NCI-H82 treated with DMSO at 0.1 percent for 48 hours (cell line): Measurements from ENCODE around the gene SSH3.

Experiments
- DNase-seq: peaks from one replicate; lab custom pipeline; 2025; ENCODE audit not compliant: unreplicated experiment; lab: John Stamatoyannopoulos, UW

SSH3 gene

DNA sequence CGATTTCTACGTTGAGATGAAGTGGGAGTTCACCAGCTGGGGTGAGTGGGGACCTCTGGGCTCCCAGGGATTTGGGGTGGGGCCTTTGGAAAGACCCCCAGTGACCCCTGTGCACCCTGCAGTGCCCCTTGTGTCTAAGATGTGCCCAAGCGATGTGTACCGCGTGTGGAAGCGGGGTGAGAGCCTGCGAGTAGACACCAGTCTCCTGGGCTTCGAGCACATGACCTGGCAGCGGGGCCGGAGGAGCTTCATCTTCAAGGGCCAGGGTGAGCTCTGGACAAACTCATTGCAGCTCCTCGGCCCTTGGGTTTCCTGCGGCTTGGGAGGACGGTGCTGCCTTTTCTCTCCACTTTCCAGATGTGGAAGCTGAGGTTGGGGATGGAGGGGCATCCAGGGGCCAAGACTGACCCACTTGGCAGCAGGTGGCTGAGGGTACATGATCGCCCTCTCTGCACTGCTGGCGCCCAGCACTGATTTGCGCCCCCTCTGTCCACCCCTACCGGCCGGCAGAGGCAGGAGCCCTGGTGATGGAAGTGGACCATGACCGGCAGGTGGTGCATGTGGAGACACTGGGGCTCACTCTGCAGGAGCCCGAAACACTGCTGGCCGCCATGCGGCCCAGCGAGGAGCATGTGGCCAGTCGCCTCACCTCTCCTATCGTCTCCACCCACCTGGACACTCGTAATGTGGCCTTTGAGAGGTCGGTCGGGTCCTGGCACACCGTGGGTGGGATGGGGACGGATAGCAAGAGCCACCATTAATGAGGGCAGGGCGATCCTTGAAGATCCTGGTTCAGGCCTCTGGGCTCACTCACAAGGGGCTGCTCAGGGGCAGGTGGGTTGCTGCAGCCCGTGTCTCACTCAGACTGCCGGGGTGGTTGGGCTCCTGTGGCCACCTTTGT lies 11.6 kb upstream of the SSH3 start:
- DNase-seq, result no peak

DNA sequence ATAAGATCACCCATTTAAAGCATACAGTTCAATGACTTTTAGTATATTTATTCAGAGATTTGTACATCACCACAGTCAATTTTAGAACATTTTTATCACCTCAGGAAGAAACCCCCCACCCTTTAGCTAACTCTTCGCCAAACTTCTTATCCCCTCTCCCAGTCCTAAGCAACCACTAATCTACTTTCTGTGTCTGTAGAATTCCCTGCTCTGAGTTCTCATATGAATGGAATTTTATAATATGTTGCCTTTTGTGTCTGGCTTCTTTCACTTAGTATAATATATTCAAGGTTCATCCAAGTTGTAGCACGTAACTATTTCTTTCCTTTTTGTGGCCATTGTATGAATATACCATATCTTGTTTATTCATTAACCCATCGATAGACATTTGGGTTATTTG lies 10.7 kb upstream of the SSH3 start:
- DNase-seq, result no peak

DNA sequence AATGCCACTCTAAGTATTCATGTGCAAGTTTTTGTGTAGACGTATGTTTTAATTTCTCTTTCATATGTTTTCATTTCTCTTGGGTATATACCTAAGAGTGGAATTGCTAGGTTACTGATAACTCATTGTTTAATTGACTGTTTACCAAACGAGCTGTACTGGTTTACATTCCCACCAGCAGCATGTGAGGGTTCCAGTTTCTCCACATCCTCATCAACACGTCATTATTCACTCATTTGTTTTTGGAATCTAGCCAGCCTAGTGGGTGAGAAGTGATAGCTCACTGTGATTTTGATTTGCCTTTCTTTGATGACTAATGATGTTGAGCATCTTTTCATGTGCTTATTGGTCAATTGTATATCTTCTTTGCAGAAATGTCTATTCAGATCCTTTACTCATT lies 10.2 kb upstream of the SSH3 start:
- DNase-seq, result no peak

DNA sequence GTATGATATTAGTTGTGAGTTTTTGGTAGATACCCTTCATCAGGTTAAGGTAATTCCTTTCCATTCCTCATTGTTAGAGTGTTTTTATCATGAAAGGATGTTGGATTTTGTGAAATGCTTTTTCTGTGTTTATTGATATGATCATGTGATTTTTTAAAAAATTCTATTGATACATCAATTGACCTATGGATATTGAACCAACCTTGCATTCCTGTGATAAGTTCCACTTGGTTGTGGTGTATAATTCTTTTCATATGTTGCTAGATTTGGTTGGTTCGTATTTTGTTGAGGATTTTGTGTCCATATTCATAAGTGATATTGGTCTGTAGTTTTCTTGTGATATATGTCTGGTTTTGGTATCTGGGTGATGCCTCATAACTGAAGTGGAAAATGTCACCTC lies 7.5 kb upstream of the SSH3 start:
- DNase-seq, result no peak

DNA sequence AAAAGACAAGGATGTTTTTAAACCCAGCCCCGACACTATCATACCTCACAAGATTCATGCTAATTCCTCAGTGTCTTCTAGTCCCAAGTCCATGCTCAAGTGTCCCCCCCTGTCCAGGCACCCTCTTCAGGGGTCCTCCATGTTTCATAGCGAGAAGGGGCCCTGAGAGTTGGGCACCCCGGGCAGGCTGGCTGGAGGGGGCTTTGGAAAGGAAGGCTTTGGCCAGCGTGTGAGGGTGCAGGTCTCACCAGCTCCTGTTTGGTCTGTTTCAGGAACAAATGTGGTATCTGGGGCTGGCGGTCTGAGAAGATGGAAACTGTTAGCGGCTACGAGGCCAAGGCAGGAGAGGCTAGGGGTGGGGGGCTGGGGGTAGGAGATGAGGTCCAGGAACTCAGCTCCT lies 4.5 kb upstream of the SSH3 start:
- no peak for DNase-seq

DNA sequence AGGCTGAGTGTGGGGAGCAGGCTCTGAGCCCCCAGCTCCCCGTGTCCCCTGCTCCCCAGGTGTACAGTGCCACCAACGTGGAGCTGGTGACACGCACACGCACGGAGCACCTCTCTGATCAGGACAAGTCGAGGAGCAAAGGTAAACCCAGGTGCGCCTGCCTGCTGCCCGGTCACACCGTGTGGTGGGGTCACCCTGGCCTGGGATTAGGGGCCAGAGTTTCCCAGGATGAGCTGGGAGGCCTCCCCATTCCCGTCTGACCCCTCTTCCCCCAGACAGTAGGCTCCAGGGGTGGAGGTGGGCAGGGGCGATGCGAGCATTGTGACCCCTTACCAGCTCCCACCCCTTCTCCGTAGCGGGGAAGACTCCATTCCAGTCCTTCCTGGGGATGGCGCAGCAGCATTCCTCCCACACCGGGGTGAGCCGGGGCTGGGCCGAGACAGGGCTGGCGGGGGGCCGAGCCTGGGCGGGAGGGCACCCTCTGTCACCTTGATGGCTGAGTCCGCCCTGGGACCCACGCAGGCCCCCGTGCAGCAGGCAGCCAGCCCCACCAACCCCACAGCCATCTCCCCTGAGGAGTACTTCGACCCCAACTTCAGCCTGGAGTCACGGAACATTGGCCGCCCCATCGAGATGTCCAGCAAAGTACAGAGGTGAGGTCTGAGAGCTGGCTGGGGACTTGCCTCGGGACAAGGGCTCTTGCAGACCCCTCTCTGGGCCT lies 3.7 kb upstream of the SSH3 start:
- no peak for DNase-seq

DNA sequence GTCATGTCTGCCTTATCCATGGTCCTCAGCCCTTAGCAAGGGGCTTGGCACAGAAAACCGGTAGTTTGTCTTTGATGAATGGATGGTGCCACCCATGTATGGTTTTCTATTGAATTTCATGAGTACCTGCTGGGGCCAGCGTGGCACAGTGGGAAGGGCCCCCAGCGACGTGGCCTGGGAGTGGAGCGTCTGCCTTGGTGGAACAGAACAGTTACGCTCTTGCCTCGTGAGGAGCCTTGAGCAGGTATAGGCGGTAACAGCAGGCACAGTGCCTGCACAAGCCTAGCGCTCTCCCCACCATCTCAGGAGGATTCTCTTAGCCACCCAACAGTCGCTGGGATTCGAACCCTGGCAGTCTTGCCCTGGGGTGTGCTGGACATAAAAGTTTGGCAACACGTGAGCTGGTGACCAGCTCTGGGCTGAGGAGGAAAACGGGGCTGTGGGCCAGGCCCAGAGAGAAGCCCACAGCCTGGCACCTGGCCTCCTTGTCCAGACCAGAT lies 3.0 kb upstream of the SSH3 start:
- DNase-seq, result no peak

DNA sequence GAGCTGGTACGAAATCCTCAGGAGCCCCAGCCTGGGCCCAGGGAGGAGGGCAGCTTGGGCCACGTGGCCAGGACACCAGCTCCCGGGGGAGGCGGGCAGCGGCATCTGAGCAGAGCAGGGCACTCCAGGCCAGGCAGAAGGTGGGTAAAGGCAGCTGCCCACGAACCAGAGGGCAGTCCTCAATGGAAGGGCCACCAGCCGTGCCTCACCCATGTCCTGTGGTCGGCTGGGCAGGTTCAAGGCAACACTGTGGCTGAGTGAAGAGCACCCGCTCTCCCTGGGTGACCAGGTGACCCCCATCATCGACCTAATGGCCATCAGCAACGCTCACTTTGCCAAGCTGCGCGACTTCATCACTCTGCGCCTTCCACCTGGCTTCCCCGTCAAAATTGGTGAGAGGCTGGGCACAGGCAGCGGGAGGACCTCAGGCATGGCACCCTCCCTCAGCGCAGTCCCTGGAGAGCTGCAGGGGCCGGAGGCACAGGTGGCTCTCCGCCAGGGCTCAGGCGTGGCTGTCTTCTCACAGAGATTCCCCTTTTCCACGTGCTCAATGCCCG lies 2.5 kb upstream of the SSH3 start:
- no peak for DNase-seq

DNA sequence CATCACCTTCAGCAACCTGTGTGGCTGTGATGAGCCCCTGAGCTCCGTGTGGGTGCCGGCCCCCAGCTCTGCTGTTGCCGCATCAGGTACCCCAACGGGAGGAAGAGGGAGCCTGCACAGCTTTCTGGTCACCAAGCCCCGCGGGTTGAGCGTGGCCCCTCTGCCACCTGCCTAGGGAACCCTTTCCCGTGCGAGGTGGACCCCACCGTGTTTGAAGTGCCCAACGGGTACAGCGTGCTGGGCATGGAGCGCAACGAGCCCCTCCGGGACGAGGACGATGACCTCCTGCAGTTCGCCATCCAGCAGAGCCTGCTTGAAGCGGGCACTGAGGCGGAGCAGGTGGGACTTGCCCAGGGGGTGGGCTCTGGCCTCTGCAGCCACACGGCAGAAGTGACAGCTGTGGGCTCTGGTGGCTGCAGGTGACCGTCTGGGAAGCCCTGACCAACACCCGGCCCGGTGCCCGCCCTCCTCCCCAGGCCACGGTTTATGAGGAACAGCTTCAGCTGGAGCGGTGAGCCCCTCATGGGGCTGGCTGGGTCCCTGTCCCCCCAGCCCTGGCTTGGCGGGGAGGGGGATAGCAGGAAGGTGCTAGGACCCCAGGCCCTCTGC lies 1.9 kb upstream of the SSH3 start:
- no peak for DNase-seq

DNA sequence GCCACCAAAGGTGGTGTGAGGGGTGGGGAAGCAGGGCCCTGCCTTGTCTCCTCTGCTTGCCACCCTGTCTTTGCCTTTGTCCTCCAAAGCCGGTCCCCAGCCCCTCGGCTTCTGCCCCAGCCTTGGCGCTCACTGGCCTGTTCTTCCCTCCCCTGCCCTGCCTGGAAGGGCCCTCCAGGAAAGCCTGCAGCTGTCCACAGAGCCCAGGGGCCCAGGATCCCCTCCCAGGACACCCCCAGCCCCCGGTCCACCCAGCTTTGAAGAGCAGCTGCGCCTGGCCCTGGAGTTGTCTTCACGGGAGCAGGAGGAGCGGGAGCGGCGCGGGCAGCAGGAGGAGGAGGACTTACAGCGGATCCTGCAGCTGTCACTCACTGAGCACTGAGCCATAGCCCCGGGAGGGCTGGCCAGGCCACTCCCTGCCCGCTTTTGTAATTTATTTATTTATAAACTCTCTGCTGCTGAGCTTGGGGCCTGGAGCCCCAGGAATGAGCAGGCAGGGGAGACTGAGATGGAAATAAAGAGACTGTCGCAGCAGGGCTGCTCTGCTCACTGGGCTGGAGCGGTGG lies 1.3 kb upstream of the SSH3 start:
- no peak for DNase-seq

DNA sequence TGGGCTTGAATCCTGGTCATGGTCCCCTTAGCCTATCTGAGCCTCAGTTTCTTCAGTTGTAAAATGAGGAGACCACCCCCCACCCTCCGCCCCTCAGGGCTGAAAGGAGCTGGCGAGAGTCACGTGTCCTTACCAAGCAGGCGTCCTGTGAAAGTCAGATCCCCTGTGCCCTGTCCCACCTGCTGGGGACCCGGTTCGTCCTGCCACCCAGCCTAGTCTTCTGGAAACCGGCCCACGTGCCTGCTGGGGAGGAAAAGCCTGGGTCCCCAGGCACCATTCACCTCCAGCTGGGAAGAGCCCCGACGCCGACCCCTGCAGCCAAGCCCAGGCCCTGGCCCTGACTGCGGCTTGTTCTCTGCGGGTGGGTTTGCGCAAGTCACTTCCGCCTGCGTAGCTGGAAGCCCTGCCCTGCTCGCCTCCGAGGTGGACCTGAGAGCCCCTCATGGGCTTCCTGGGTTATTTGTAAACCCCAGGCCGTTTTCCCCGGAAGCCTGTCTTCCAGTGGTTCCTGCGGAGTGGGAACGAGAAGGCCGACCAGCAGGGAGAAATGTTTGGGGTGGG lies 679 bp upstream of the SSH3 start:
- DNase-seq, result no peak

DNA sequence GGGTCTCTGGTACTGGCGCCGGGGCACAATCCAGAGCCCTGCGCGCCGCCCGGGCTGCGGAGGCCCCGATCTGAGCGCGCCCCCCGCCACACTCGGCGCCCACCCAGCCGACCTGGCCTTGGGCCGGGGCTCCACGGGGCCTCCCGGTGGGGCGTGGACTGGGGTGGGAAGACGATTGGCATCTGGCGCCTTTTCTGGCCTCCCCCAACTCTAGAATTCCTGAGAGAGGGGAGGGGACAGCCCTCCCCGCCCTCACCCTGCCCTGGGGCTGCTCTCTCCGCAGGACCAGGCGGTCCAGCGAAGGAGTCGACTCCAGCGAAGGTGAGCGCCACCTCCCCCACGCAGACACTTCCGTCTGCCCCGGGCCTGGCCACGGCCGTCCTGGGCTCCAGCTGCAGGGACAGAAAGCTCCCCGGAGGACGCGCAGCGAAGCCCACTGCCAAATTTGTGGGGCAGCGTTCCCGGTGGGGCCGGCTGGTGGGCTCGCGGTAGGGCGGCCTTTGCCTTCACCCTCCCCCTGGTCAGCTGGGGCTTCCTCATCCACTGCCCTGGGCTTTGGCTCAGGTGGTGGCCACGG lies 593 bp downstream of the SSH3 start:
- DNase-seq, result no peak

DNA sequence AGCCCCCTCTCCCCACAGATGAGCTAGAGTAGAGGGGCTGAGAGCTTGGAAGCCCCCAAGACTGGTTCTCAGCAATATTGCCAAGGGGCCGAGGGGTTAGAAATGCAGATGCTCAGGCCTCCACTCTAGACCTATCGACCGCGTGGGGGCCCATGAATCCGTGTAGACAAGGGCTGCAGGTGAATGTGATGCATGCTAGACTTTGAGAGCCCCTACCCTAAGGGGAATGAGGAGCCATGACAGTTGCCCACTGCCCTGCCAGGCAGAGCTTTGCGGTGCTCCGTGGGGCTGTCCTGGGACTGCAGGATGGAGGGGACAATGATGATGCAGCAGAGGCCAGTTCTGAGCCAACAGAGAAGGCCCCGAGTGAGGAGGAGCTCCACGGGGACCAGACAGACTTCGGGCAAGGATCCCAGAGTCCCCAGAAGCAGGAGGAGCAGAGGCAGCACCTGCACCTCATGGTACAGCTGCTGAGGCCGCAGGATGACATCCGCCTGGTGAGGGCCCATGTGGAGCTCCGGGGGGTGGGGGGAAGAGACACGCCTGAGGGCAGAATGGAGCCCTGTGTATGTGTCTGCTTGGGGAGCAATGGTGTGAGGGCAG lies 1.3 kb downstream of the SSH3 start:
- DNase-seq, result no peak

DNA sequence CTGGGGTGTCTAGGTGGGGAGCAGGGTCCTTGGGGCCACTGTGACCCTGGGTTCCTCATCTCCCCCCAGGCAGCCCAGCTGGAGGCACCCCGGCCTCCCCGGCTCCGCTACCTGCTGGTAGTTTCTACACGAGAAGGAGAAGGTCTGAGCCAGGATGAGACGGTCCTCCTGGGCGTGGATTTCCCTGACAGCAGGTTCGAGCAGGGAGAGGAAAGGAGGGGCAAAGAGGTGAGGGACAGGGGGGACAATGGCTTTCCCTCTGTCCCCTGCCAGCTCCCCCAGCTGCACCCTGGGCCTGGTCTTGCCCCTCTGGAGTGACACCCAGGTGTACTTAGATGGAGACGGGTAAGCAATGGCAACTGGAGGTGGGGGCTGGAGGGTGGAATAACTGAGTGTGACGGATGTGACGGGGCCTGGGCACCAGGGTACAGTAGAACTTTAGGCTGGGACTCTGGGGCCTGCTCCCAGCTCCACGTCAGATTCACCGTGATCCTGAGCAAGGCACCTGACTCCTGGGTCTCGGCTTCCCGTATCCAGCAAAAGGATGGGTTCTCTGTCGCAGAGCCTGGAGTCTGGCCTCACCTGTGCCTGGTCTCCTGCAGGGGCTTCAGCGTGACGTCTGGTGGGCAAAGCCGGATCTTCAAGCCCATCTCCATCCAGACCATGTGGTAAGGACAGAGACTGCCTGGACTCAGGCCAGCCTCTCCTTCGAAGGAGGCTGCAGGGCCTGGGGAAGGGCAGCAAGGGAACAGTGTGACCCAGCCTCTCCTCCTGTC lies 3.6 kb downstream of the SSH3 start:
- no peak for DNase-seq

DNA sequence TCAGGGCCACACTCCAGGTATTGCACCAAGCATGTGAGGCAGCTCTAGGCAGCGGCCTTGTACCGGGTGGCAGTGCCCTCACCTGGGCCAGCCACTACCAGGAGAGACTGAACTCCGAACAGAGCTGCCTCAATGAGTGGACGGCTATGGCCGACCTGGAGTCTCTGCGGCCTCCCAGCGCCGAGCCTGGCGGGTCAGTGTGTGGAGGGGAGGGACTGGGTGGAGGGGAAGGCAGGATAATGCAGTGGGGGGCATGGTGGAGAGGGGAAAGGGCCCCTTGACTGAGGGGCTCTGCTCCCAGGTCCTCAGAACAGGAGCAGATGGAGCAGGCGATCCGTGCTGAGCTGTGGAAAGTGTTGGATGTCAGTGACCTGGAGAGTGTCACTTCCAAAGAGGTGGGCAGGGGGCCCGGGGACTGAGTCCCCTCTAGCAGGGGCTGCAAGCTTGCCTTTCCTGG lies 4.2 kb downstream of the SSH3 start:
- no peak for DNase-seq

DNA sequence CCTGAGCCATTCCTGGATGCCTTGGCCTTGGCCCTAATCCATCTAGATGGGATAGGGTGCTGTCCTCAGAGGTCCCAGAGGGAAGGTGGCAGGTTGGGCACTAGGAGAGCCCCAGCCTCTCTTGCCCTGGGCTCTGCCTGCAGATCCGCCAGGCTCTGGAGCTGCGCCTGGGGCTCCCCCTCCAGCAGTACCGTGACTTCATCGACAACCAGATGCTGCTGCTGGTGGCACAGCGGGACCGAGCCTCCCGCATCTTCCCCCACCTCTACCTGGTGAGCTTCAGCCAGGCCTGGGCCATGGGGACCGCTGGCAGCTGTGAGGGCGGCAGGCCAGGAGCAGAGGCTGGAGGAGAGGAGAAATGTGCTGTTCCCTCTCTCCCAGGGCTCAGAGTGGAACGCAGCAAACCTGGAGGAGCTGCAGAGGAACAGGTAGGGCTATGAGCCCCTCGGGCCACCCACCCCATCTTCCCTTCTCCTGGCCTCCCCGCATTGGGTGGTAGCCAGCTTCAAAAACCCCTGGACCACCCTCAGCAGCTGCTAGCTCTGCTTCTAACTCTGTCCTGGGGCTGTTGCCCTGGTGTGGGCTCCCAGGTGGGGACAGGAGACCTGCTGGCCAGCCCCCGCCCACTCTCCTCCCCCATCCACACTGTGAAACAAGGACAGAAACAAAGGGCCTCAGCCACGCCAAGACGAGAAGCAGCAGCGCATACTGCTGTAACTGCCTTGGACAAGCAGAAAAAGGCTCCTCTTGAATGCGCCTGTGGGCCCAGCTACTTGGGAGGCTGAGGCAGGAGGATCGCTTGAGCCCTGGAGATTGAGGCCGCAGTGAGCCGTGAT lies 4.9 kb downstream of the SSH3 start:
- DNase-seq, result no peak

DNA sequence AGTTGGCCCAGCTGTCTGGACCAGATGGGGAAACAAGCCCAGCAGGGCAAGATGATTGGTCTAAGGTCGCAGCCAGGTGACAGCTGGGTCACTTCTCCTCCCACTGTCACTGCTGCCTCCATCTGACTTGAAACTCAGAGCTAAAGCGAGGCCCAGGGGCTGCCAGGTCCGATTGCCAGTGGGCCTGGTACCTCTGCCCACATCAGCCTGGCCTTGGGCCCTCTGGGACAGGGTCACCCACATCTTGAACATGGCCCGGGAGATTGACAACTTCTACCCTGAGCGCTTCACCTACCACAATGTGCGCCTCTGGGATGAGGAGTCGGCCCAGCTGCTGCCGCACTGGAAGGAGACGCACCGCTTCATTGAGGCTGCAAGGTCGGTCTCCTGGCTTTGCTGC lies 5.8 kb downstream of the SSH3 start:
- no peak for DNase-seq

DNA sequence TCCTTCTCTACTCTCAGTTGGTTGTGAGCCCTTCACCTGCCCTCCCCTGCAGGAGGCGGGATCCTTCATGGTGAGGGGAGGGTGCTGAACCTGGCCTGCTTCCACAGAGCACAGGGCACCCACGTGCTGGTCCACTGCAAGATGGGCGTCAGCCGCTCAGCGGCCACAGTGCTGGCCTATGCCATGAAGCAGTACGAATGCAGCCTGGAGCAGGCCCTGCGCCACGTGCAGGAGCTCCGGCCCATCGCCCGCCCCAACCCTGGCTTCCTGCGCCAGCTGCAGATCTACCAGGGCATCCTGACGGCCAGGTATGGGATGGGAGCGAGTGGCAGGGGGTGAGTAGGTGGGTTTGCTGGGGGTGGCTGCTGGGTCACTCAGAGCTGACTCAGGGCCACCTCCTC lies 6.3 kb downstream of the SSH3 start:
- no peak for DNase-seq
